ENCODE measurements around the gene ARHGEF5.
"Not testable (repeated sequence)": the region's sequence is repeated elsewhere in the genome, so short reads cannot be mapped to it uniquely, and the experiment has no call there.

DNA sequence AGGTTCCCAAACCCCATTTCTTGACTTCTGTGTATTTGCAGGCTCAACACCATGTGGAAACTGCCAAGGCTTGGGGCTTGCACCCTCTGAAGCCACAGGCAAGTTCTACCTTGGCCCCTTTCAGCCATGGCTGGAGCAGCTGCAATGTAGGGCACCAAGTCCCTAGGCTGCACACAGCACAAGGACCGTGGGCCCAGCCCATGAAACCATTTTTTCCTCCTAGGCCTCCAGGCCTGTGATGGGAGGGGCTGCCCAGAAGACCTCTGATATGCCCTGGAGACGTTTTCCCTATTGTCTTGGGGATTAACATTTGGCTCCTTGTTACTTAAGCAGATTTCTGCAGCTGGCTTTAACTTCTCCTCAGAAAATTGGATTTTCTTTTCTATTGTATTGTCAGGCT, 72.3 kb downstream of the ARHGEF5 start:
- not testable (repeated sequence) for TF ChIP-seq EZH2 (IDR thresholded peaks at IDR 0.05; ENCODE audit: low read length, missing control alignments)
- TF ChIP-seq, protein P1, sequence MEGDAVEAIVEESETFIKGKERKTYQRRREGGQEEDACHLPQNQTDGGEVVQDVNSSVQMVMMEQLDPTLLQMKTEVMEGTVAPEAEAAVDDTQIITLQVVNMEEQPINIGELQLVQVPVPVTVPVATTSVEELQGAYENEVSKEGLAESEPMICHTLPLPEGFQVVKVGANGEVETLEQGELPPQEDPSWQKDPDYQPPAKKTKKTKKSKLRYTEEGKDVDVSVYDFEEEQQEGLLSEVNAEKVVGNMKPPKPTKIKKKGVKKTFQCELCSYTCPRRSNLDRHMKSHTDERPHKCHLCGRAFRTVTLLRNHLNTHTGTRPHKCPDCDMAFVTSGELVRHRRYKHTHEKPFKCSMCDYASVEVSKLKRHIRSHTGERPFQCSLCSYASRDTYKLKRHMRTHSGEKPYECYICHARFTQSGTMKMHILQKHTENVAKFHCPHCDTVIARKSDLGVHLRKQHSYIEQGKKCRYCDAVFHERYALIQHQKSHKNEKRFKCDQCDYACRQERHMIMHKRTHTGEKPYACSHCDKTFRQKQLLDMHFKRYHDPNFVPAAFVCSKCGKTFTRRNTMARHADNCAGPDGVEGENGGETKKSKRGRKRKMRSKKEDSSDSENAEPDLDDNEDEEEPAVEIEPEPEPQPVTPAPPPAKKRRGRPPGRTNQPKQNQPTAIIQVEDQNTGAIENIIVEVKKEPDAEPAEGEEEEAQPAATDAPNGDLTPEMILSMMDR (conservative IDR thresholded peaks at IDR 0.05 in 1 of 2, IDR thresholded peaks at IDR 0.05 in 1 of 2; ENCODE audit: low read depth in 1 of 2, low read length in 2 of 2), result not testable (repeated sequence)
